T-helper 22 cell (primary cell): Measurements from ENCODE around the gene C16orf92.

ENCODE experiments used
- DNase-seq: peaks from one replicate; pipeline ENCODE4 v3.0.0-alpha.2; 2020; ENCODE audit warnings: low read depth

Gene C16orf92, protein sequence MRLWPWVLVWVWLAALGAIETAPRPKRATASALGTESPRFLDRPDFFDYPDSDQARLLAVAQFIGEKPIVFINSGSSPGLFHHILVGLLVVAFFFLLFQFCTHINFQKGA

GRCh38 chr16:30022887-30023286 is at the start of gene C16orf92:
C16orf92 (plus strand) TSS chr16:30023198; CDS start chr16:30023341, 143 bp downstream.
- no peak for DNase-seq

GRCh38 chr16:29973384-29974246 is 49.4 kb upstream of the C16orf92 start, which contains the start of gene TAOK2:
TAOK2 (plus strand) TSS chr16:29973868; CDS start chr16:29977773, 3,905 bp downstream.
- DNase-seq = peak; percentile 92

- DNase-seq = no peak
These were observed 48.5 kb upstream of the C16orf92 start for GRCh38 chr16:29974291-29975133.

DNA sequence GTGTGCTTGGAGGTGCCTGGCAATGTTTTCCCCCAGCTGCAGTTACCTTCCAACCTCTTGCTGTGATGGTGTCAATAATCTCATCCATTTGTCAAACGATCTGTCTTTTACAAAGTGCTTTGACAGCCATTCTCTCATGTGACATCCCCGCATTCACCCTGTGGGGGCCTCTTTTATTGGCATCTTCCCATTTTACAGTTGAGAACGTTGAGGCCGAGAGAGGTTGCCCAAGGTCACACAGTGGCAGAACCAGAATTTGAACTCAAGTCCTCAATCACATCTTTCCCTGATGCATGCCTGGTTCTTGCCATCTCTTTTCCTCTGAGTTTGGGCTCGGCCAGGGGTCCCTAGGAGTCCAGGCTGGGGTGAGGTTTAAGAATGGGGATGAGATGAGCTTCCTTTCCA is 47.9 kb upstream of the C16orf92 start:
- DNase-seq = no peak

GRCh38 chr16:29975811-29976511 is 47.0 kb upstream of the C16orf92 start:
- DNase-seq = no peak

- no peak for DNase-seq
These were observed 45.8 kb upstream of the C16orf92 start for GRCh38 chr16:29977063-29977825.

GRCh38 chr16:29978081-29978480 is 44.9 kb upstream of the C16orf92 start:
- no peak for DNase-seq

GRCh38 chr16:29978564-29979270 is 44.3 kb upstream of the C16orf92 start:
- no peak for DNase-seq

DNA sequence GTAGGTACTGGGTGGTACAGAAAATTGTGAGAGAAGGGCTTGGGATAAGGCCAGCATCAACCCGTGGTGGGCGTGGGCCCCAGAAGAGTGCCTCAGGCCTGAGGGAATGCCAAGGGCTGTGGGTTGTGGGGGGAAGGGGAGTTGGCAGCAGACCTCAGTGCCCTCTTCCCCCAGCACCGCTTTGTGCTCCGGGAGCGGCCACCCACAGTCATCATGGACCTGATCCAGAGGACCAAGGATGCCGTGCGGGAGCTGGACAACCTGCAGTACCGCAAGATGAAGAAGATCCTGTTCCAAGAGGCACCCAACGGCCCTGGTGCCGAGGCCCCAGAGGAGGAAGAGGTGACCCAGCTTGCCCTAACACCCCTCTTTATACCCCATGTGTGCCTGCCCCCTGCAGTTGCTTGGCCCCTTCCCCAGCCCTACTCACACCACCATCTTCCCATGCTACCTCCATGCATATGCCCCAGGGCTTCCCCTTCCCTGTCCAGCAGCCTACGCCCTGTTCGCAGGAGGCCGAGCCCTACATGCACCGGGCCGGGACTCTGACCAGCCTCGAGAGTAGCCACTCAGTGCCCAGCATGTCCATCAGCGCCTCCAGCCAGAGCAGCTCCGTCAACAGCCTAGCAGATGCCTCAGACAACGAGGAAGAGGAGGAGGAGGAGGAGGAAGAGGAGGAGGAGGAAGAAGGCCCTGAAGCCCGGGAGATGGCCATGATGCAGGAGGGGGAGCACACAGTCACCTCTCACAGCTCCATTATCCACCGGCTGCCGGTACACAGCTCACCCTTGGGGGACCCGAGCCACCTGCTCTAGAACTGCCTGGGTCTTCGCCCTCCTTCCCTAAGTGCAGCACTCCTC is 40.2 kb upstream of the C16orf92 start:
- DNase-seq = no peak

GRCh38 chr16:29983420-29984136 is 39.4 kb upstream of the C16orf92 start:
- DNase-seq = no peak

DNA sequence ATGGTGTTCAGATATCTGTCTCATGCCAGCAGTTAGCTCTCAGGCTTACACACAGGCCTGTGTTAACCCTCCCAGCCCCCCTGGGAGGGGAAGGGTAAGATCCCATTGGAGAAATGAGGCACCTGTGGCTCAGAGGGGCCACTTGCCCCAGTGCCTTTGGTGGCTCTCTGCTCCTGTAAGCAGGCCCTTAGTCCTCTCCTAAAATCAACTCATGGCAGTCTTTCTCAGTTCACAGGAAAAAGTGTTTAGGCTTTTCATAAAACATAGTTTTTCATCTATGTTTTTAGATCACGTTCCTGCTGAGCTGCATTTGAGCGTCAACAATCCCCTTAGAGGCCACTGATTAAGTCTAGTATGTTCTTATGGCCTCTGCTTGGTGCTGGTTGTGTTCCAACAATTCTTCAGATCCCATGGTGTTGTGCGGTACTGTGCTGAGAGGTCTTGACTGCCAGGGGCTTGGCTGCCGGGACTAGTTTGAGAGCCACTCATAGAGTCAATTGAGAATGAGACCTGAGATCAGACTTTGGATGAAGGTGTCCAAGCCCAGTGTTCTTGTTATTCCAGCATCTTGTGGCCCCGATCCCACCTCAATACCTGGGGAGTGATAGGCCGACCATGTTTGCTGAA is 38.7 kb upstream of the C16orf92 start:
- DNase-seq = no peak

DNA sequence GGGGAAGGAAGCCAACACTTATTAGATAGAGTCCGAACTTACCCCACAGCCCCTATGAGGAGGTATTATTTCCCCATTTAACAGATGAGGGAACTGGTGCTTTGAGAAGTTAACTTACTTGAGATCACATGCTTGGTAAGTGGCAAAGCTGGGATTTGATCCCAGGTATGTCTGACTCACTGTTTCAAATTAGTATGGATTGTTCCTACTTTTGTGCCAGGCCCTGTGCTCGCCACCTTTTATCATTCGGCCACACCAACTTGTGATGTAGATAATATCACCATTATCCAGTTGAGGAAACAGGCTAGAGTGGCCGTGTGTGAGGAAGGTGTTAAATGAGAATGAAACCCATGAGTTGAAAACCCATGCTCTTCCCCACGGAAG is 38.2 kb upstream of the C16orf92 start:
- DNase-seq = no peak

- DNase-seq = no peak
These were observed 37.7 kb upstream of the C16orf92 start for GRCh38 chr16:29985271-29985811.

DNA sequence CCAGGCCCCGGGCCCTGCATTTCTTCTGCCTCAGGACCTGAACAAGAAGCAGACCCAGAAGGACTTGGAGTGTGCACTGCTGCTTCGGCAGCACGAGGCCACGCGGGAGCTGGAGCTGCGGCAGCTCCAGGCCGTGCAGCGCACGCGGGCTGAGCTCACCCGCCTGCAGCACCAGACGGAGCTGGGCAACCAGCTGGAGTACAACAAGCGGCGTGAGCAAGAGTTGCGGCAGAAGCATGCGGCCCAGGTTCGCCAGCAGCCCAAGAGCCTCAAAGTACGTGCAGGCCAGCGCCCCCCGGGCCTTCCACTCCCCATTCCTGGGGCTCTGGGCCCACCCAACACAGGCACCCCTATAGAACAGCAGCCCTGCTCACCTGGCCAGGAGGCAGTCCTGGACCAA is 36.8 kb upstream of the C16orf92 start:
- no peak for DNase-seq

GRCh38 chr16:29986931-29987330 is 36.1 kb upstream of the C16orf92 start:
- DNase-seq = no peak

- DNase-seq = no peak
These were observed 35.5 kb upstream of the C16orf92 start for GRCh38 chr16:29987371-29988085.

- DNase-seq = no peak
These were observed 34.5 kb upstream of the C16orf92 start for GRCh38 chr16:29988346-29989075.
